HepG2 (cell line): ENCODE results near the gene BLVRB. TPM values are rescaled to one million over a fixed set of nuclear protein-coding genes. Genes with fewer than 3 reads are reported as not detected.

Experiments
- CHD2 ChIP-seq: IDR thresholded peaks from 2 replicates; pipeline ENCODE4 v1.6.1; 2011; ENCODE audit warnings: low read depth, low read length, improper control_type of control experiment
- FOXA1 ChIP-seq, 2 experiments: fragments of 450-650 bp in 1 of 2; sonication (generic) in 1 of 2; formaldehyde crosslinking in 1 of 2; IDR thresholded peaks; 2 replicates each; pipeline versions ENCODE4 v1.4.0 to v1.6.1; 2016 to 2020; ENCODE audit warnings: missing genetic modification reagents in 1 of 2
- HNF1B ChIP-seq: sonication (generic); formaldehyde crosslinking; IDR thresholded peaks from 2 replicates; pipeline ENCODE4 v1.5.1; 2020; ENCODE audit warnings: mild to moderate bottlenecking, moderate library complexity, missing genetic modification reagents
- IRF2 ChIP-seq: IDR thresholded peaks from 2 replicates; pipeline ENCODE4 v1.6.1; 2018; ENCODE audit warnings: missing genetic modification reagents, missing compliant biosample characterization
- NFATC3 ChIP-seq: sonication (generic); formaldehyde crosslinking; IDR thresholded peaks from 2 replicates; pipeline ENCODE4 v1.5.1; 2020; ENCODE audit warnings: mild to moderate bottlenecking, missing genetic modification reagents
- NFIB ChIP-seq: sonication (generic); formaldehyde crosslinking; IDR thresholded peaks from 2 replicates; pipeline ENCODE4 v1.9.0; 2021; ENCODE audit warnings: missing genetic modification reagents, mild to moderate bottlenecking, borderline replicate concordance
- SAFB2 ChIP-seq: sonication (generic); formaldehyde crosslinking; IDR thresholded peaks from 2 replicates; pipeline ENCODE4 v1.5.1; 2020; ENCODE audit warnings: missing genetic modification reagents, low read depth, mild to moderate bottlenecking, borderline replicate concordance
- SNAPC2 ChIP-seq: sonication (generic); formaldehyde crosslinking; IDR thresholded peaks from 2 replicates; pipeline ENCODE4 v1.8.1; 2022; ENCODE audit warnings: mild to moderate bottlenecking, missing genetic modification reagents
- SOX13 ChIP-seq, 3 experiments: fragments of 450-650 bp in 1 of 3; sonication (generic) in 1 of 3; formaldehyde crosslinking in 1 of 3; IDR thresholded peaks in 2 of 3; conservative IDR thresholded peaks in 1 of 3; 2 replicates each; pipeline versions ENCODE4 v1.5.0 to v1.6.1; 2016 to 2020; ENCODE audit warnings: antibody characterized with exemption in 1 of 3, mild to moderate bottlenecking in 1 of 3, missing compliant biosample characterization in 1 of 3, missing genetic modification reagents in 1 of 3, moderate library complexity in 1 of 3
- TBL1XR1 ChIP-seq: fragments of 150-350 bp; IDR thresholded peaks from 2 replicates; pipeline ENCODE4 v1.6.1; 2014; ENCODE audit warnings: borderline replicate concordance, low read length; ENCODE audit not compliant: partially characterized antibody
- ZBTB20 ChIP-seq: sonication (generic); formaldehyde crosslinking; IDR thresholded peaks from 2 replicates; pipeline ENCODE4 v1.8.1; 2023; ENCODE audit warnings: missing genetic modification reagents, low read depth, mild to moderate bottlenecking, borderline replicate concordance
- ZBTB7B ChIP-seq: sonication (generic); formaldehyde crosslinking; IDR thresholded peaks from 2 replicates; pipeline ENCODE4 v1.4.0; 2020; ENCODE audit warnings: missing genetic modification reagents
- ZFX ChIP-seq: sonication (generic); formaldehyde crosslinking; IDR thresholded peaks from 2 replicates; pipeline ENCODE4 v1.4.0; 2020; ENCODE audit warnings: mild to moderate bottlenecking, low read depth, missing genetic modification reagents, moderate library complexity
- ZGPAT ChIP-seq: IDR thresholded peaks from 2 replicates; pipeline ENCODE4 v1.6.1; 2016; ENCODE audit warnings: mild to moderate bottlenecking
- ZNF121 ChIP-seq: sonication (generic); formaldehyde crosslinking; IDR thresholded peaks from 2 replicates; pipeline ENCODE4 v1.5.0; 2020; ENCODE audit warnings: mild to moderate bottlenecking, missing genetic modification reagents
- ZNF362 ChIP-seq: sonication (generic); formaldehyde crosslinking; IDR thresholded peaks from 2 replicates; pipeline ENCODE4 v1.4.0; 2020; ENCODE audit warnings: missing genetic modification reagents, mild to moderate bottlenecking, borderline replicate concordance
- ZNF496 ChIP-seq: sonication (generic); formaldehyde crosslinking; IDR thresholded peaks from 2 replicates; pipeline ENCODE4 v1.8.1; 2023; ENCODE audit warnings: mild to moderate bottlenecking, moderate library complexity, missing genetic modification reagents; ENCODE audit not compliant: insufficient replicate concordance
- ZNF800 ChIP-seq: sonication (generic); formaldehyde crosslinking; IDR thresholded peaks from 2 replicates; pipeline ENCODE4 v1.4.0; 2020; ENCODE audit warnings: missing genetic modification reagents
- ZNF878 ChIP-seq: sonication (generic); formaldehyde crosslinking; IDR thresholded peaks from 2 replicates; pipeline ENCODE4 v1.8.1; 2023; ENCODE audit warnings: mild to moderate bottlenecking, missing genetic modification reagents, moderate library complexity
- ZSCAN31 ChIP-seq: sonication (generic); formaldehyde crosslinking; IDR thresholded peaks from 2 replicates; pipeline ENCODE4 v1.5.0; 2020; ENCODE audit warnings: low read depth, mild to moderate bottlenecking, missing genetic modification reagents
- polyA plus RNA-seq, 8 experiments: library from polyadenylated mRNA; depleted of rRNA in 3 of 8; stranded (reverse) in 7 of 8; unstranded in 1 of 8; fragments of >200 nt; fragmentation: Illumina TruSeq in 4 of 8; extraction: Trizol in 4 of 8; gene quantifications; 2 replicates each; pipeline versions ENCODE4 v1.2.1 to v1.2.3, GENCODE V29; 2011 to 2016; ENCODE audit warnings: low read depth in 4 of 8, missing spikeins in 1 of 8, mixed read lengths in 1 of 8; ENCODE audit not compliant: insufficient read depth in 1 of 8
- total RNA-seq, 5 experiments: library from RNA; depleted of rRNA; stranded (reverse); fragments of >200 nt; fragmentation: Illumina TruSeq; extraction: Trizol; gene quantifications; 2 replicates each; pipeline ENCODE4 v1.2.3, GENCODE V29; 2016; ENCODE audit warnings: low read depth in 1 of 5

The BLVRB gene
- total and polyA plus RNA-seq, 2 of the 13 experiments (the other 11 are each of a cell fraction or from before 2014, with no cell fraction given), result 25.9 to 51.4 TPM

GRCh38 chr19:40425450-40426287 lies 39.9 kb downstream of the BLVRB start, which contains the start of gene SERTAD1 (continued):
- TF ChIP-seq ZNF800 (CRISPR knock-in tag), result peak; percentile 26; the same call in 1 of the 2 replicates
- TF ChIP-seq ZNF496 (CRISPR knock-in tag), result no peak
- TF ChIP-seq SNAPC2, result peak; percentile 90; the same call in 1 of the 2 replicates
- no peak for TF ChIP-seq NFATC3 (CRISPR knock-in tag)
- TF ChIP-seq ZBTB7B (CRISPR knock-in tag), result peak; percentile 11; the same call in 1 of the 2 replicates
- peak; percentile 49; the same call in 1 of the 2 replicates for TF ChIP-seq IRF2 (CRISPR knock-in tag)
- TF ChIP-seq ZGPAT (CRISPR knock-in tag), result peak; percentile 76
- TF ChIP-seq ZBTB20 (CRISPR knock-in tag), result 0 out of 2 replicates have a peak, but pooled peaks have one; percentile 26
- peak; percentile 79; the same call in 1 of the 2 replicates for TF ChIP-seq HNF1B
- 0 out of 2 replicates have a peak, but pooled peaks have one; percentile 31 for TF ChIP-seq SOX13 (IDR thresholded peaks at IDR 0.05)
- no peak for TF ChIP-seq SOX13 (CRISPR knock-in tag; conservative IDR thresholded peaks at IDR 0.05 in 1 of 2, IDR thresholded peaks at IDR 0.05 in 1 of 2)
- peak; percentile 24 for TF ChIP-seq TBL1XR1
- TF ChIP-seq ZNF362, result peak; percentile 37; the same call in 1 of the 2 replicates
- TF ChIP-seq CHD2, result peak; percentile 54; the same call in 1 of the 2 replicates
- peak; percentile 91 for TF ChIP-seq ZSCAN31 (CRISPR knock-in tag)
- TF ChIP-seq SAFB2 (CRISPR knock-in tag), result peak; percentile 52; the same call in 1 of the 2 replicates
- TF ChIP-seq ZNF121 (CRISPR knock-in tag), result peak; percentile 31; the same call in 1 of the 2 replicates
- no peak for TF ChIP-seq NFIB (CRISPR knock-in tag)
- TF ChIP-seq ZFX (CRISPR knock-in tag), result peak; percentile 54; the same call in 1 of the 2 replicates
- TF ChIP-seq FOXA1 (IDR thresholded peaks at IDR 0.05), result no peak
- peak; percentile 37; the same call in 1 of the 2 replicates for TF ChIP-seq FOXA1 (CRISPR knock-in tag; IDR thresholded peaks at IDR 0.05)
- TF ChIP-seq ZNF878 (CRISPR knock-in tag), result 0 out of 2 replicates have a peak, but pooled peaks have one; percentile 49
